Measurements from ENCODE around the gene KRTDAP. TPM values are rescaled to one million over a fixed set of nuclear protein-coding genes. Genes with fewer than 3 reads are reported as not detected.
A peak's percentile ranks its signal among the peaks of the same experiment; 100 is the strongest.

Gene KRTDAP
- total and polyA plus RNA-seq, 10 of the 15 experiments (the other 5 are each of a cell fraction or from before 2014, with no cell fraction given): 0.23 TPM; not detected in 9

GRCh38 chr19:35539314-35539713 is 49.0 kb upstream of the KRTDAP start:
- CTCF ChIA-PET: interaction anchor here (1.0 to 1.2 kb wide), 4 partner anchors 10 to 186 kb away, joined by 3 to 4 read pairs (median 3); no protein-coding TSS in a partner anchor
- Histone ChIP-seq H3K36me3 (ENCODE audit: control insufficient read depth in 2 of 2, insufficient read depth in 2 of 2, low read length in 1 of 2) (peaks cover 0 to 2% of the 10 kb centered on the region in 2 experiments; a peak in 2 of 4 replicates), H4K20me1 (ENCODE audit: control insufficient read depth, insufficient read depth) (no peaks in the 10 kb centered on the region), H3K4me1 (ENCODE audit: control insufficient read depth, insufficient read depth, low read length) (peaks cover 17% of the 10 kb centered on the region), H3K27me3 (replicated peaks in 1 of 2; ENCODE audit: control insufficient read depth in 2 of 2, insufficient read depth in 2 of 2, low read length in 1 of 2) (no peaks in the 10 kb centered on the region), H2AFZ (ENCODE audit: control insufficient read depth, low read depth, low read length) (no peak overlapping the region), H3K9me3 (replicated peaks; ENCODE audit: control insufficient read depth, insufficient read depth, low read length) (no peaks in the 10 kb centered on the region), H3K9ac (ENCODE audit: control insufficient read depth, insufficient read depth, low read length) (no peak overlapping the region), H3K27ac (ENCODE audit: control insufficient read depth, insufficient read depth) (no peak overlapping the region; the same call in 1 of the 2 replicates), H3K4me3 (no peak overlapping the region), H3K4me2 (ENCODE audit: control insufficient read depth, insufficient read depth) (no peak overlapping the region; the same call in 1 of the 2 replicates), H3K79me2 (ENCODE audit: control insufficient read depth, insufficient read depth, low read length) (peaks cover 2% of the 10 kb centered on the region)
- no peak for FAIRE-seq
- in situ Hi-C loops (cut with MboI): no loop called here
- RAD21 ChIA-PET (ENCODE audit: unreplicated experiment): no interaction called here
- 23% methylated on average over 6 of the region's 6 CpGs for WGBS (ENCODE audit: insufficient coverage, insufficient replicate concordance, low lambda C conversion rate, missing lambda C conversion rate)
- peak; percentile 62 for ATAC-seq
- BruUV-seq (replicated peaks): no TSS peak
- no peak for DNase-seq (ENCODE audit: low read depth, low spot score)
- intact Hi-C loops (cut with micrococcal nuclease; ENCODE audit: unreplicated experiment): no loop called here
- SMC1A ChIA-PET (ENCODE audit: uncharacterized antibody, unreplicated experiment): interaction anchor here (1.4 kb wide), 1 partner anchor 29 kb away, joined by 9 read pairs; no protein-coding TSS in a partner anchor
- TF ChIP-seq NR2F1 (conservative IDR thresholded peaks at IDR 0.05) (peak; percentile 66), RUNX3 (IDR thresholded peaks at IDR 0.05; ENCODE audit: low read length) (peak; percentile 28; the same call in 1 of the 2 replicates), FOXM1 (IDR thresholded peaks at IDR 0.05; ENCODE audit: low read depth, low read length) (no peak), POU2F2 (IDR thresholded peaks at IDR 0.05; ENCODE audit: borderline replicate concordance, low read depth, low read length) (peak; percentile 24; the same call in 1 of the 3 replicates), EP300 (IDR thresholded peaks at IDR 0.05; ENCODE audit: borderline replicate concordance in 1 of 2, control insufficient read depth in 1 of 2, low read depth in 2 of 2, low read length in 2 of 2) (peak in 1 of 2 experiments; percentile 41; a peak in 1 of 4 replicates), IKZF2 (IDR thresholded peaks at IDR 0.05) (peak in 1 of 2 experiments; percentile 15; a peak in 1 of 4 replicates), RELB (IDR thresholded peaks at IDR 0.05; ENCODE audit: low read depth) (0 out of 2 replicates have a peak, but pooled peaks have one; percentile 13), POLR2AphosphoS2 (IDR thresholded peaks at IDR 0.05; ENCODE audit: low read depth, low read length) (no peak), MTA2 (IDR thresholded peaks at IDR 0.05; ENCODE audit: low read depth) (peak; percentile 41; the same call in 1 of the 2 replicates), BHLHE40 (IDR thresholded peaks at IDR 0.05; ENCODE audit: borderline replicate concordance in 1 of 2, low read depth in 2 of 2, low read length in 1 of 2) (peak in 1 of 2 experiments; percentile 12; a peak in 1 of 4 replicates), MAX (IDR thresholded peaks at IDR 0.05; ENCODE audit: low read depth, low read length) (no peak), NFYA (IDR thresholded peaks at IDR 0.05; ENCODE audit: borderline replicate concordance, low read depth, low read length) (no peak), RAD51 (IDR thresholded peaks at IDR 0.05) (no peak), IKZF1 (conservative IDR thresholded peaks at IDR 0.05) (peak; percentile 37; the same call in 1 of the 2 replicates), MEF2B (IDR thresholded peaks at IDR 0.05; ENCODE audit: partially characterized antibody, poor library complexity, severe bottlenecking) (peak; percentile 50), JUND (IDR thresholded peaks at IDR 0.05; ENCODE audit: low read depth, low read length) (no peak), IRF5 (IDR thresholded peaks at IDR 0.05; ENCODE audit: borderline replicate concordance) (no peak), PKNOX1 (IDR thresholded peaks at IDR 0.05) (no peak), NR2C1 (IDR thresholded peaks at IDR 0.05) (no peak), MXI1 (IDR thresholded peaks at IDR 0.05; ENCODE audit: low read depth, low read length) (0 out of 2 replicates have a peak, but pooled peaks have one; percentile 23)
- POLR2A ChIA-PET: interaction anchor here (1.7 kb wide), 1 partner anchor 29 kb away, joined by 6 read pairs; no protein-coding TSS in a partner anchor

Data from GM12878 (cell line).